DND-41 (cell line): Measurements from ENCODE around the gene PRKCZ.
"Not testable (repeated sequence)": the region's sequence is repeated elsewhere in the genome, so short reads cannot be mapped to it uniquely, and the experiment has no call there.

ENCODE experiments used
- ATAC-seq: fragments of 200-7000 bp; cut with Tn5 transposase; 3 replicates; pipeline ENCODE4 v1.9.1; 2021; ENCODE audit warnings: low read depth; ENCODE audit not compliant: insufficient read depth
- DNase-seq: peaks from one replicate; pipeline ENCODE4 v3.0.0-alpha.2; 2020
- H2AFZ ChIP-seq: 2 replicates; pipeline ENCODE4 v1.6.0; 2012; ENCODE audit warnings: low read depth, low read length
- H3K27ac ChIP-seq: 2 replicates; pipeline ENCODE4 v1.5.1; 2012; ENCODE audit warnings: low read length, inconsistent platforms
- H3K27me3 ChIP-seq: fragments of 200-600 bp; sonication (generic); 2 replicates; pipeline ENCODE4 v1.6.0; 2012; ENCODE audit warnings: low read length, mild to moderate bottlenecking, inconsistent platforms; ENCODE audit not compliant: insufficient read depth, poor library complexity
- H3K36me3 ChIP-seq: 2 replicates; pipeline ENCODE4 v1.5.1; 2012; ENCODE audit warnings: low read length, inconsistent platforms; ENCODE audit not compliant: insufficient read depth
- H3K4me1 ChIP-seq: 2 replicates; pipeline ENCODE4 v1.5.1; 2012; ENCODE audit warnings: mild to moderate bottlenecking, low read length; ENCODE audit not compliant: insufficient read depth
- H3K4me2 ChIP-seq: 2 replicates; pipeline ENCODE4 v1.6.0; 2012; ENCODE audit warnings: mild to moderate bottlenecking, moderate library complexity, low read length, inconsistent platforms; ENCODE audit not compliant: insufficient read depth
- H3K4me3 ChIP-seq, 2 experiments: fragments of 200-600 bp in 1 of 2; shearing (Covaris generic) in 1 of 2; 2 replicates each; pipeline ENCODE4 v1.5.1; 2012 to 2016; ENCODE audit warnings: inconsistent platforms in 2 of 2, low read length in 2 of 2, mild to moderate bottlenecking in 2 of 2, low read depth in 1 of 2, moderate library complexity in 1 of 2
- H3K79me2 ChIP-seq: 2 replicates; pipeline ENCODE4 v1.6.0; 2012; ENCODE audit warnings: low read length, inconsistent platforms; ENCODE audit not compliant: insufficient read depth
- H3K9ac ChIP-seq: 2 replicates; pipeline ENCODE4 v1.6.0; 2012; ENCODE audit warnings: low read depth, mild to moderate bottlenecking, inconsistent platforms, low read length, moderate library complexity
- H3K9me3 ChIP-seq: 2 replicates; pipeline ENCODE4 v1.5.1; 2012; ENCODE audit warnings: low read length, moderate library complexity, mild to moderate bottlenecking, inconsistent platforms; ENCODE audit not compliant: insufficient read depth, severe bottlenecking
- H4K20me1 ChIP-seq: 2 replicates; pipeline ENCODE4 v1.6.0; 2012; ENCODE audit warnings: low read length; ENCODE audit not compliant: insufficient read depth
- EZH2 ChIP-seq: IDR thresholded peaks from 3 replicates; pipeline ENCODE4 v1.6.1; 2012; ENCODE audit warnings: borderline replicate concordance, low read depth, mild to moderate bottlenecking, moderate library complexity, low read length, inconsistent platforms; ENCODE audit not compliant: severe bottlenecking
- TF ChIP-seq, protein P1 (sequence below): IDR thresholded peaks from 2 replicates; pipeline ENCODE4 v1.5.1; 2012; ENCODE audit warnings: borderline replicate concordance, low read length, moderate library complexity, mild to moderate bottlenecking; ENCODE audit not compliant: poor library complexity, severe bottlenecking; ENCODE audit errors: extremely low read depth

PRKCZ gene

DNA sequence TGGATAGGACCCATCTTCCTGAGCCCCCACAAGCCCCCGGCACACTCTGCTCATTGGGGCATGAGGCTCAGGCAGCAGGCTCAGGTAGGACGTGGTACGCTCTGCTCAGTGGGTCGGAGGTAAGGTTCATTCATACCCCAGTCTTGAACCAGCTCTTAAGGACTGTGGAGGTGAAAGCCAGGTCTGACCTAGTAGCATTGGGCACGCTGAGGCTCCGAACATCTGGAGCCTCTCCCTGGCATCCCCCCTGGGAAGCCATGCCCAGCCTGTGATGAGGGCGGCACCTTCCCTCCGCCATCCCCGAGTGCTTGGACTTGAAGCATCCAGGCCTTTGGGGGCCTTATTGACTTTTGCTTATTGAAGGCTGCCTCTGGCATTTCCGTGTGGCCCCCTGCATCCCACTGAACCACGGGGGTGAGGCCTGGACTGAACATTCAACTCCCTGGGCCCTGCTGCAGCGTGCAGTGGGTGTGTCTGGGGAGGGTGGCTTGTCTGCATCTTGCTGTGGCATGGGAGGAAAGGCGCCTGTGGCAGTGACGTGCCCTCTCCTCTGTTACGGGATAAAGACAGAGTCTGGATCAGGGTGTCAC, 94.4 kb downstream of the PRKCZ start:
- no peak for ATAC-seq

DNA sequence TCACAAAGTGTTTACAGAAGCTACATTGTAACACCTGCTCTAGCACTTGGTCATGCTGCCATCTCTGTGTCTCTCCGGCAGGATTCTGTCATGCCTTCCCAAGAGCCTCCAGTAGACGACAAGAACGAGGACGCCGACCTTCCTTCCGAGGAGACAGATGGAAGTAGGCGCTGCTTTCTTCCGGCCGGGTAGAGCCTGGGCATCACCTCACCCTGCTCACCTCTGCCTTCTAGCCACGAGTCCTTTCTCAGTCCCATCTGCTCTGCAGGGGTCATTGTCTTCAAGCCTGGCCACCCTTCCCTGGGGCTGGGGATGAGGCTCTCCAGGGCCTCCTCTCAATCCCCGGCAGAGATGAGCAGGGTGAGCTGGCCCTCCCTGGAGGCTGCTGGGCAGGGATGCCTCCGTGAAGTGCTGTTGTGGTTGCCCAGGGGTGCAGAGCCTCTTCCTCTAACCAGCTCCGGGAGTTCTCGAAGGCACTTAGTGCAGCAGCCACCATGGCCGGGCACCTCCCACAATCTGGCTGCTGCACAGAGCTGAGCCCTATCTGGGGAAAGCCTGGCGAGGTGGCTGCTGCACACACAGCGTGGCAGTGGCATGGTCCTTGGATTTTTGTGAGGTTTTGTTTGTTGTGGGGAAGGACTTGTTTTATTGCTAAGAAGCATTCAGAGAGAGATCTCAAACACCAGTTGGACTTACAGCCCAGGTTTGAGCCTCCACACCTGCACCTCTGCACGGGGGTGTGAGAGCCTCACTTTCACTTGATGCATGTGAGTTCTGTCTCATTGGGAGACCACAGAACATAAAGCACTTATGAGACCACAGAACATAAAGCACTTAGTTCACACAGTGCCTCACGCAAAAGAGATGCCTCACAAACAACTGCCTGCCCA, 96.0 kb downstream of the PRKCZ start:
- H4K20me1 ChIP-seq = 0 out of 2 replicates have a peak, but pooled peaks cover 4% of the 10 kb centered on the region
- peak; percentile 40; the same call in 1 of the 3 replicates for ATAC-seq
- no peak overlapping the region for H2AFZ ChIP-seq
- no peaks in the 10 kb centered on the region for H3K4me1 ChIP-seq
- H3K36me3 ChIP-seq = no peaks in the 10 kb centered on the region
- no peak overlapping the region for H3K4me2 ChIP-seq
- no peak overlapping the region for H3K27ac ChIP-seq
- H3K27me3 ChIP-seq = peaks cover 11% of the 10 kb centered on the region
- no peak for DNase-seq
- H3K79me2 ChIP-seq = no peaks in the 10 kb centered on the region
- H3K9me3 ChIP-seq = no peaks in the 10 kb centered on the region
- TF ChIP-seq, protein P1, sequence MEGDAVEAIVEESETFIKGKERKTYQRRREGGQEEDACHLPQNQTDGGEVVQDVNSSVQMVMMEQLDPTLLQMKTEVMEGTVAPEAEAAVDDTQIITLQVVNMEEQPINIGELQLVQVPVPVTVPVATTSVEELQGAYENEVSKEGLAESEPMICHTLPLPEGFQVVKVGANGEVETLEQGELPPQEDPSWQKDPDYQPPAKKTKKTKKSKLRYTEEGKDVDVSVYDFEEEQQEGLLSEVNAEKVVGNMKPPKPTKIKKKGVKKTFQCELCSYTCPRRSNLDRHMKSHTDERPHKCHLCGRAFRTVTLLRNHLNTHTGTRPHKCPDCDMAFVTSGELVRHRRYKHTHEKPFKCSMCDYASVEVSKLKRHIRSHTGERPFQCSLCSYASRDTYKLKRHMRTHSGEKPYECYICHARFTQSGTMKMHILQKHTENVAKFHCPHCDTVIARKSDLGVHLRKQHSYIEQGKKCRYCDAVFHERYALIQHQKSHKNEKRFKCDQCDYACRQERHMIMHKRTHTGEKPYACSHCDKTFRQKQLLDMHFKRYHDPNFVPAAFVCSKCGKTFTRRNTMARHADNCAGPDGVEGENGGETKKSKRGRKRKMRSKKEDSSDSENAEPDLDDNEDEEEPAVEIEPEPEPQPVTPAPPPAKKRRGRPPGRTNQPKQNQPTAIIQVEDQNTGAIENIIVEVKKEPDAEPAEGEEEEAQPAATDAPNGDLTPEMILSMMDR = no peak
- no peak for TF ChIP-seq EZH2
- H3K9ac ChIP-seq = no peak overlapping the region
- no peak overlapping the region for H3K4me3 ChIP-seq

More for the DNA sequence above, 94.4 kb downstream of the PRKCZ start:
- Histone ChIP-seq H3K27ac (no peak overlapping the region), H2AFZ (no peak overlapping the region), H3K27me3 (peaks cover 9% of the 10 kb centered on the region), H3K4me3 (no peak overlapping the region), H3K4me2 (no peak overlapping the region), H3K36me3 (no peaks in the 10 kb centered on the region), H3K4me1 (no peaks in the 10 kb centered on the region), H3K9me3 (no peaks in the 10 kb centered on the region), H3K9ac (no peak overlapping the region), H4K20me1 (0 out of 2 replicates have a peak, but pooled peaks cover 2% of the 10 kb centered on the region), H3K79me2 (no peaks in the 10 kb centered on the region)
- TF ChIP-seq EZH2 = no peak
- TF ChIP-seq, protein P1 = no peak
- DNase-seq = no peak

DNA sequence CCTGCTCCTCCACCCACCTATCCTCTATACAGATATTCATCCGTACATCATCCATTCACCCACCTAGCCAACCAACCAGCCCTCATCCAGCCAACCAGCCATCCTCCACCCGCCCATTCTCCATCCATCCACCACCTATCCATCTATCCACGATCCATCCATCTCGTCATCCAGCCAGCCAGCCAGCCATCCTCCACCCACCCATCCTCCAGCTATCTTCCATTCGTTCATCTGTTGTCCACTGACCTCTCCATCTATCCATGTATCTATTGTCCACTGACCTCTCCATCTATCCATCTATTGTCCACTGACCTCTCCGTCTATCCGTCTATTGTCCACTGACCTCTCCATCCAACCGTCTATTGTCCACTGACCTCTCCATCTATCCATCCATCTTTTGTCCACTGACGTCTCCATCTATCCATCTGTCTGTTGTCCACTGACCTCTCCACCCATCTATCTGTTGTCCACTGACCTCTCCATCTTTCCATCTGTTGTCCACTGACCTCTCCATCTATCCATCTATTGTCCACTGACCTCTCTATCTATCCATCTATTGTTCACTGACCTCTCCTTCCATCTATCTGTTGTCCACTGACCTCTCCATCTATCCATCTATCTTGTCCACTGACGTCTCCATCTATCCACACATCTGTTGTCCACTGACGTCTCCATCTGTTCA, 96.8 kb downstream of the PRKCZ start:
- Histone ChIP-seq H3K36me3 (no peaks in the 10 kb centered on the region), H3K79me2 (no peaks in the 10 kb centered on the region), H3K4me1 (no peaks in the 10 kb centered on the region), H4K20me1 (0 out of 2 replicates have a peak, but pooled peaks cover 6% of the 10 kb centered on the region), H3K9ac (no peak overlapping the region), H3K9me3 (no peaks in the 10 kb centered on the region), H3K27me3 (peaks cover 11% of the 10 kb centered on the region), H3K4me3 (no peak overlapping the region), H2AFZ (no peak overlapping the region), H3K4me2 (no peak overlapping the region), H3K27ac (no peak overlapping the region)
- no peak for TF ChIP-seq EZH2
- TF ChIP-seq, protein P1 = no peak
- ATAC-seq (no peak), DNase-seq (no peak)

DNA sequence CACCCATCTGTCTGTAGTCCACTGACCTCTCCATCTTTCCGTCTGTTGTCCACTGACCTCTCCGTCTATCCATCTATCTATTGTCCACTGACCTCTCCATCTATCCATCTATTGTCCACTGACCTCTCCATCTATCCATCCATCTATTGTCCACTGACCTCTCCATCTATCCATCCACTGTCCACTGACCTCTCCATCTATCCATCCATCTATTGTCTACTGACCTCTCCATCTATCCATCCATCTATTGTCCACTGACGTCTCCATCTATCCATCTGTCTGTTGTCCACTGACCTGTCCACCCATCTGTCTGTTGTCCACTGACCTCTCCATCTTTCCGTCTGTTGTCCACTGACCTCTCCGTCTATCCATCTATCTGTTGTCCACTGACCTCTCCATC, 97.7 kb downstream of the PRKCZ start:
- not testable (repeated sequence) for DNase-seq

More for the DNA sequence above, 97.7 kb downstream of the PRKCZ start:
- H3K9ac ChIP-seq, H2AFZ ChIP-seq, H3K4me3 ChIP-seq, H4K20me1 ChIP-seq, H3K27ac ChIP-seq, H3K79me2 ChIP-seq, H3K4me1 ChIP-seq, H3K4me2 ChIP-seq, H3K36me3 ChIP-seq, H3K9me3 ChIP-seq, ATAC-seq: not testable (repeated sequence)
- peaks cover 11% of the 10 kb centered on the region for H3K27me3 ChIP-seq
